Measurements from ENCODE around the gene SLC7A5. TPM values are rescaled to one million over a fixed set of nuclear protein-coding genes. Genes with fewer than 3 reads are reported as not detected.

Gene SLC7A5
- total RNA-seq, 4 donors from 2014 or later, result 3.1 to 10.4 (median 6.0) TPM

- Histone ChIP-seq H3K9me3 (peaks cover 0 to 3% (median 0%) of the 10 kb centered on the region in 3 donors), H3K27ac (no peak overlapping the region), H3K36me3 (no peaks in the 10 kb centered on the region), H3K4me3 (no peak overlapping the region), H3K27me3 (peaks cover 15% of the 10 kb centered on the region), H3K4me1 (peaks cover 0 to 5% (median 0%) of the 10 kb centered on the region in 3 donors)
- no peak for TF ChIP-seq POLR2A (IDR thresholded peaks at IDR 0.05)
- no peak for TF ChIP-seq EP300 (IDR thresholded peaks at IDR 0.05)
- TF ChIP-seq, protein P1, sequence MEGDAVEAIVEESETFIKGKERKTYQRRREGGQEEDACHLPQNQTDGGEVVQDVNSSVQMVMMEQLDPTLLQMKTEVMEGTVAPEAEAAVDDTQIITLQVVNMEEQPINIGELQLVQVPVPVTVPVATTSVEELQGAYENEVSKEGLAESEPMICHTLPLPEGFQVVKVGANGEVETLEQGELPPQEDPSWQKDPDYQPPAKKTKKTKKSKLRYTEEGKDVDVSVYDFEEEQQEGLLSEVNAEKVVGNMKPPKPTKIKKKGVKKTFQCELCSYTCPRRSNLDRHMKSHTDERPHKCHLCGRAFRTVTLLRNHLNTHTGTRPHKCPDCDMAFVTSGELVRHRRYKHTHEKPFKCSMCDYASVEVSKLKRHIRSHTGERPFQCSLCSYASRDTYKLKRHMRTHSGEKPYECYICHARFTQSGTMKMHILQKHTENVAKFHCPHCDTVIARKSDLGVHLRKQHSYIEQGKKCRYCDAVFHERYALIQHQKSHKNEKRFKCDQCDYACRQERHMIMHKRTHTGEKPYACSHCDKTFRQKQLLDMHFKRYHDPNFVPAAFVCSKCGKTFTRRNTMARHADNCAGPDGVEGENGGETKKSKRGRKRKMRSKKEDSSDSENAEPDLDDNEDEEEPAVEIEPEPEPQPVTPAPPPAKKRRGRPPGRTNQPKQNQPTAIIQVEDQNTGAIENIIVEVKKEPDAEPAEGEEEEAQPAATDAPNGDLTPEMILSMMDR (IDR thresholded peaks at IDR 0.05), result no peak
- TF ChIP-seq POLR2AphosphoS5 (IDR thresholded peaks at IDR 0.05), result no peak
- no peak for ATAC-seq
- WGBS, 2 donors (ENCODE audit: low coverage in 1 of 2), result 100% methylated on average over 5 of the region's 24 CpGs; no CpG with 5 or more reads in 1 of the 2 donors
Observed at GRCh38 chr16:87823181-87823929, 46.0 kb downstream of the SLC7A5 start.

GRCh38 chr16:87822108-87822970 is 47.0 kb downstream of the SLC7A5 start:
- TF ChIP-seq POLR2AphosphoS5 (IDR thresholded peaks at IDR 0.05) (no peak), EP300 (IDR thresholded peaks at IDR 0.05) (no peak), POLR2A (IDR thresholded peaks at IDR 0.05) (no peak)
- TF ChIP-seq, protein P1 (IDR thresholded peaks at IDR 0.05), result no peak
- Histone ChIP-seq H3K27me3 (peaks cover 15% of the 10 kb centered on the region), H3K4me3 (no peak overlapping the region), H3K36me3 (no peaks in the 10 kb centered on the region), H3K9me3 (peaks cover 0 to 13% (median 0%) of the 10 kb centered on the region in 3 donors), H3K27ac (no peak overlapping the region), H3K4me1 (peaks cover 0 to 5% (median 0%) of the 10 kb centered on the region in 3 donors)
- WGBS, 2 donors (ENCODE audit: low coverage in 1 of 2), result 66 to 100% methylated on average over 1 to 12 of the region's 38 CpGs
- ATAC-seq, result no peak

GRCh38 chr16:87821376-87822107 is 47.8 kb downstream of the SLC7A5 start:
- no peaks in the 10 kb centered on the region for H3K36me3 ChIP-seq
- no peak overlapping the region for H3K4me3 ChIP-seq
- H3K9me3 ChIP-seq, result peaks cover 0 to 21% (median 0%) of the 10 kb centered on the region in 3 donors
- ATAC-seq, result no peak
- 35 to 54% methylated on average over 9 to 12 of the region's 18 CpGs for WGBS, 2 donors (ENCODE audit: low coverage in 1 of 2)
- TF ChIP-seq POLR2AphosphoS5 (IDR thresholded peaks at IDR 0.05), result no peak
- TF ChIP-seq, protein P1 (IDR thresholded peaks at IDR 0.05), result no peak
- TF ChIP-seq EP300 (IDR thresholded peaks at IDR 0.05), result no peak
- no peak for TF ChIP-seq POLR2A (IDR thresholded peaks at IDR 0.05)
- peaks cover 0 to 5% (median 0%) of the 10 kb centered on the region in 3 donors for H3K4me1 ChIP-seq
- no peak overlapping the region for H3K27ac ChIP-seq
- peaks cover 15% of the 10 kb centered on the region for H3K27me3 ChIP-seq

DNA sequence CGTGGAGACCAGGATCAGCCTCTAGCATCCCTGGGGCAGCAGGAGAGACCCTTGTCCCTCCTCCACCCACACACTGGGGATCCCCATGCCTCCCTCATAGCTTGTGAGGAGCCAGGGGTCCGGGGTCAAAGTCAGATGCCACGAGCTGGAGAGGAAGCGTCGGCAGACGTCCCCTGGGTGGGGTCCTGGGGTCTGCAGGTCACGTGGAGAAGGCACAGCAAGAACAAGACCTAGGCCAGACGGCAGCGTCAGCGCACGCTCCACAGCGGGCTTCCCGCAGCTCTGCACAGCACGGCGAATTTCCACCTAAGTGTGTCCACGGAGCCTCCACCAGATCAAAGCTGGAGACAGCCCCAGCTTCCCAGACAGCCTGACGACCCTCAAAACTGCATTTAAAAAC is 49.3 kb downstream of the SLC7A5 start:
- WGBS, 2 donors (ENCODE audit: low coverage in 1 of 2), result 80 to 94% methylated on average over 1 to 6 of the region's 17 CpGs
- Histone ChIP-seq H3K27ac (no peak overlapping the region), H3K27me3 (peaks cover 11% of the 10 kb centered on the region), H3K4me1 (peaks cover 0 to 5% (median 0%) of the 10 kb centered on the region in 3 donors), H3K9me3 (peaks cover 0 to 28% (median 0%) of the 10 kb centered on the region in 3 donors), H3K4me3 (no peak overlapping the region), H3K36me3 (no peaks in the 10 kb centered on the region)
- ATAC-seq, result no peak
- no peak for TF ChIP-seq POLR2A (IDR thresholded peaks at IDR 0.05)
- TF ChIP-seq, protein P1 (IDR thresholded peaks at IDR 0.05), result no peak
